Central memory CD8-positive, alpha-beta T cell (primary cell): ENCODE measurements around the gene USP5.

Experiments
- ATAC-seq: fragments of 150-1000 bp; cut with Tn5 transposase; replicated peaks from 2 replicates; pipeline ENCODE4 v1.10.0; 2022; ENCODE audit warnings: mild to moderate bottlenecking, moderate FRiP score, moderate number of reproducible peaks; ENCODE audit not compliant: poor library complexity, severe bottlenecking; ENCODE audit errors: extremely low read depth
- DNase-seq, 2 donors: peaks; one replicate each; pipeline ENCODE4 v3.0.0; 2021; ENCODE audit warnings: low spot score in 2 of 2
- H3K27ac Mint-ChIP-seq: one replicate; pipeline ENCODE4 v1.8.0; 2022; ENCODE audit warnings: low read depth, mild to moderate bottlenecking, moderate library complexity, mixed read lengths
- H3K27me3 Mint-ChIP-seq: one replicate; pipeline ENCODE4 v1.8.0; 2022; ENCODE audit warnings: mixed read lengths
- H3K36me3 Mint-ChIP-seq: one replicate; pipeline ENCODE4 v1.8.0; 2022; ENCODE audit warnings: mild to moderate bottlenecking, moderate library complexity, mixed read lengths; ENCODE audit not compliant: insufficient read depth
- H3K4me1 Mint-ChIP-seq: one replicate; pipeline ENCODE4 v1.8.0; 2022; ENCODE audit warnings: mixed read lengths
- H3K4me3 Mint-ChIP-seq: one replicate; pipeline ENCODE4 v1.8.0; 2022; ENCODE audit warnings: mild to moderate bottlenecking, moderate library complexity, mixed read lengths
- H3K9me3 Mint-ChIP-seq: one replicate; pipeline ENCODE4 v1.8.0; 2022; ENCODE audit warnings: mixed read lengths

USP5 gene

GRCh38 chr12:6821591-6822425, 30.1 kb upstream of the USP5 start, which contains the start of gene GPR162:
TSS of gene GPR162 (plus strand) at chr12:6821821. CDS start at chr12:6823899, 2,078 bp downstream.
- Mint-ChIP-seq H3K27ac (peak within 1 kb of the TSS; percentile 47), H3K9me3 (no peaks in the 10 kb centered on the region), H3K4me1 (peaks cover 10% of the 10 kb centered on the region), H3K4me3 (peak within 1 kb of the TSS; percentile 42), H3K27me3 (peaks cover 52% of the 10 kb centered on the region), H3K36me3 (peaks cover 8% of the 10 kb centered on the region)
- DNase-seq = no peak
- no peak for ATAC-seq

- Mint-ChIP-seq H3K27ac (no peak overlapping the region), H3K36me3 (peaks cover 11% of the 10 kb centered on the region), H3K4me1 (peaks cover 16% of the 10 kb centered on the region), H3K27me3 (peaks cover 60% of the 10 kb centered on the region), H3K9me3 (no peaks in the 10 kb centered on the region), H3K4me3 (peak overlapping the region; percentile 42)
- DNase-seq (no peak), ATAC-seq (no peak)
Measured at GRCh38 chr12:6822426-6823135, 29.4 kb upstream of the USP5 start.

DNA sequence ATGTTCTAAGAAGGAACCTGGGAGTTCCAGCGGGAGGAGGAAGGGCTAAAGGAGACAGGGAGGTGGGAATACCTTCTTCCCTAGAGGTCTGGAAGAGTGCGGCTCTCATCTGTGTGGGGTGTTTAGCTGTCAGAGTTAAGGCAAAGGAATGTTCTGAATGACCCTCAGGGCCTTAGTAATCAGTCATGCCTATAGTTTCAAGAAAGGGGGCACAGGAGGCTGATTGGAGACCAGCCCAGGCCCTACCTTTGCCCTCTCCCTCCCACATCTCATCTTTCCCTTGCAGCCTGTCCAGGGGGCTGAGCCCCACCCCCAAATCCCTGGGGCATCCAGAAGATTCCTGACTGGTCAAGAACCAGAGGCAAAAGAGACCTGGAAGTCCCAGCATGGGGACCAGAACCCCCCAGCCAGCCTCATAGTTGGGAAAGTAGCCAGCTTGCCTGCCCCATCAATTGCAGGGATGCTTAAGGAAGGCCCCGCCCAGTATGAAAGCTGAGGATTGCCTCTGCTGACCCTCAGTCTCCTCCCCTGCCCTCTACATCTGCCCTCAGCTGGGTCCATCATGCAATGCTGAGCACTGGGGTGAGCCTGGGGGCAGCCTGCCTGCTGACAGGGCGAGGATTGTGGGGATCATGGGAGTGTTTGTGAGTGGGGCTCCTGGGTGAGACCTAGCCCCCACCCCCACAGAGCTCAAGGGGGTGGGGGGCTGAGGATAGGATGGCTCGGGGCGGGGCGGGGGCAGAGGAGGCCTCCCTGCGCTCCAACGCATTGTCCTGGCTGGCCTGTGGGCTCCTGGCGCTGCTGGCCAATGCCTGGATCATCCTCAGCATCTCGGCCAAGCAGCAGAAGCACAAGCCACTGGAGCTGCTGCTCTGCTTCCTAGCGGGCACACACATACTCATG, 28.5 kb upstream of the USP5 start:
- no peak for ATAC-seq
- Mint-ChIP-seq H3K4me1 (peaks cover 24% of the 10 kb centered on the region), H3K36me3 (peaks cover 11% of the 10 kb centered on the region), H3K9me3 (no peaks in the 10 kb centered on the region), H3K27me3 (peaks cover 69% of the 10 kb centered on the region), H3K27ac (no peak overlapping the region), H3K4me3 (no peak overlapping the region)
- no peak for DNase-seq

GRCh38 chr12:6824085-6824775, 27.7 kb upstream of the USP5 start:
- Mint-ChIP-seq H3K9me3 (no peaks in the 10 kb centered on the region), H3K36me3 (peaks cover 15% of the 10 kb centered on the region), H3K4me1 (peaks cover 29% of the 10 kb centered on the region), H3K4me3 (no peak overlapping the region), H3K27me3 (peaks cover 76% of the 10 kb centered on the region), H3K27ac (no peak overlapping the region)
- no peak for ATAC-seq
- DNase-seq = no peak

DNA sequence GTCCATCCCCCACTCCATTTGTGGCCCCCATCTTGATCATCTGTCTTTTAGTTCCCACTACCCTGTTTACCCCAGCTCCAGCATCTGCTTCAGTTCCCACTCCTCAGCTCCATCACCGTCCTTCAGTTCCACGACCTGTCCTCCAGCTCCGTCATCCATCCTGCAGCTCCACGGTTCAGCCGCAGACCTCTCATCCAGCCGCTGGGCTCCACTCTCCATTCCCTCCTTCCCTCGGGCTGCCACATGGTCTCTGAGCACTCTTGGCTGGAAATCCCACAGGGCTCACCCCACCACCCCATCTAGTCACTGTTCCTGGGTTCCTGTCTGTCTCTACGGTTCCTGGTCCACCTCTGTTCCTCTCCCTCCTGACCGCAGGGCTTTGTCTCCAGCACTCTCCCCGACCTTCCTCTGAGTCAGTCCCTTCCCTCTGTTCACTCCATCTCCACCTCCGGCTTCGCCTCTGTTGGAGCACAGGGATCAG, 27.0 kb upstream of the USP5 start:
- ATAC-seq (no peak), DNase-seq (no peak)
- H3K9me3 Mint-ChIP-seq = no peaks in the 10 kb centered on the region
- no peak overlapping the region for H3K4me3 Mint-ChIP-seq
- peaks cover 82% of the 10 kb centered on the region for H3K27me3 Mint-ChIP-seq
- H3K4me1 Mint-ChIP-seq = peaks cover 33% of the 10 kb centered on the region
- H3K36me3 Mint-ChIP-seq = peaks cover 16% of the 10 kb centered on the region
- H3K27ac Mint-ChIP-seq = peak overlapping the region; percentile 15

GRCh38 chr12:6825398-6826124, 26.4 kb upstream of the USP5 start:
- ATAC-seq = peak; percentile 50
- peaks cover 33% of the 10 kb centered on the region for H3K4me1 Mint-ChIP-seq
- peak overlapping the region; percentile 15 for H3K27ac Mint-ChIP-seq
- no peak overlapping the region for H3K4me3 Mint-ChIP-seq
- DNase-seq = peak; percentile 60 to 79
- H3K36me3 Mint-ChIP-seq = peaks cover 16% of the 10 kb centered on the region
- peaks cover 88% of the 10 kb centered on the region for H3K27me3 Mint-ChIP-seq
- H3K9me3 Mint-ChIP-seq = no peaks in the 10 kb centered on the region

DNA sequence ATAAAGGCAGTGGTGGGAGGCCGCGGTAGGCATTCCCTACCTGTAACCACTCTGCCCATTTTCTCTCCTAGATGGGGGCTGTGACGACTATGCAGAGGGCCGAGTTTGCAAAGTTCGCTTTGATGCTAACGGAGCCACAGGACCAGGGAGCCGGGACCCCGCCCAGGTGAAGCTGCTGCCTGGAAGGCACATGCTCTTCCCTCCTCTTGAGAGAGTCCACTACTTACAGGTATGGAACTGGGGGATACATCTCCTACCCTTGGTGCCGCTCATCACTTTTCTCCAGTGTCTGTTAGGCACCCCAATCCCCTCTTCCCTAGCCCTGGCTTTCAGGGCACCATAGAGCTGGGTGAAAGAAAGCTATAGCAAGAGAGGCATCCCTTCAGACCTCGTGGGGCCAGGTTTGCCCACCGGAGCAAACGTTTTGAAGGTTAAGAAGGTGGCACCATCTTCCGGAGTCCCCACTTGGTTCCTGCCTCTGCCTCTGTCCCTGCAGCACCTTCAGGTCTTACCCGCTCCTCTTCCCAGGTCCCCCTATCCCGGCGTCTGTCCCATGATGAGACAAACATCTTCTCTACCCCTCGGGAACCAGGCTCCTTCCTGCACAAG, 25.7 kb upstream of the USP5 start:
- no peak overlapping the region for H3K4me3 Mint-ChIP-seq
- H3K4me1 Mint-ChIP-seq = peaks cover 33% of the 10 kb centered on the region
- H3K9me3 Mint-ChIP-seq = no peaks in the 10 kb centered on the region
- no peak for DNase-seq
- peaks cover 16% of the 10 kb centered on the region for H3K36me3 Mint-ChIP-seq
- ATAC-seq = no peak
- H3K27ac Mint-ChIP-seq = no peak overlapping the region
- H3K27me3 Mint-ChIP-seq = peaks cover 95% of the 10 kb centered on the region

DNA sequence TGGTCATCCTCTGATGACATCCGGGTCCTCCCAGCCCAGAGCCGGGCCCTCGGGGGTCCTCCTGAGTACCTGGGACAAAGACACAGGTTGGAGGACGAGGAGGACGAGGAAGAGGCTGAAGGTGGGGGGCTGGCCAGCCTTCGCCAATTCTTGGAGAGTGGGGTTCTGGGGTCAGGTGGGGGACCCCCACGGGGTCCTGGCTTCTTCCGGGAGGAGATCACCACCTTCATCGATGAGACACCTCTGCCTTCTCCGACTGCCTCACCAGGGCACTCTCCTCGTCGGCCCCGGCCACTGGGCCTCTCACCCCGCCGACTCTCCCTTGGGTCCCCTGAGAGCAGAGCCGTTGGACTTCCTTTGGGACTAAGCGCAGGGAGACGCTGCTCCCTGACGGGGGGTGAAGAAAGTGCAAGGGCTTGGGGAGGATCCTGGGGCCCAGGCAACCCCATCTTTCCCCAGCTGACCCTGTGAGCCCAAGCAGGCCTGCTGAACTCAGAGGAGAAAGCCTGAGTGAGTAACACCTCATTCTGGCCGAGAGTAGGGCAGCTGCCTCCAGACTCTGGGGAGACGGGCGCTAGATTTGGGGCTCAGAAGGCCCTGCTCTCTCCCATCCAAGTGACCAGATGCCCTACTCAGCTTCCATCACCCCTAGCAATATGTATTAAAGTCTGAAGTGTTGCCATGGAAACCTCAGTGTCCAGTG, 25.1 kb upstream of the USP5 start:
- Mint-ChIP-seq H3K36me3 (peaks cover 17% of the 10 kb centered on the region), H3K4me3 (peak overlapping the region; percentile 70), H3K27me3 (peaks cover 98% of the 10 kb centered on the region), H3K27ac (peak overlapping the region; percentile 10), H3K4me1 (peaks cover 33% of the 10 kb centered on the region), H3K9me3 (no peaks in the 10 kb centered on the region)
- no peak for ATAC-seq
- DNase-seq = no peak

GRCh38 chr12:6827437-6827911, 24.5 kb upstream of the USP5 start:
- H3K9me3 Mint-ChIP-seq = no peaks in the 10 kb centered on the region
- peaks cover 17% of the 10 kb centered on the region for H3K36me3 Mint-ChIP-seq
- peaks cover 33% of the 10 kb centered on the region for H3K4me1 Mint-ChIP-seq
- peak overlapping the region; percentile 10 for H3K27ac Mint-ChIP-seq
- DNase-seq (no peak), ATAC-seq (no peak)
- H3K27me3 Mint-ChIP-seq = peaks cover 95% of the 10 kb centered on the region
- peak overlapping the region; percentile 85 for H3K4me3 Mint-ChIP-seq

GRCh38 chr12:6827982-6828780, 23.8 kb upstream of the USP5 start, which contains the start of gene P3H3:
TSS of gene P3H3 (plus strand) at chr12:6828407. CDS start at chr12:6828441, 34 bp downstream.
- peaks cover 17% of the 10 kb centered on the region for H3K36me3 Mint-ChIP-seq
- ATAC-seq (no peak), DNase-seq (no peak)
- peaks cover 88% of the 10 kb centered on the region for H3K27me3 Mint-ChIP-seq
- H3K4me1 Mint-ChIP-seq = peaks cover 33% of the 10 kb centered on the region
- H3K4me3 Mint-ChIP-seq = peak within 1 kb of the TSS; percentile 85
- no peaks in the 10 kb centered on the region for H3K9me3 Mint-ChIP-seq
- H3K27ac Mint-ChIP-seq = peak within 1 kb of the TSS; percentile 85
